Neural progenitor cell (in vitro differentiated cells): ENCODE data around the gene CYP2S1. TPM values are rescaled to one million over a fixed set of nuclear protein-coding genes. Genes with fewer than 3 reads are reported as not detected.

ENCODE experiments used
- DNase-seq: peaks from one replicate; pipeline ENCODE4 v3.0.0-alpha.2; 2016; ENCODE audit warnings: low spot score
- H2AFZ ChIP-seq: fragments of 200-600 bp; sonication (generic); replicated peaks from 2 replicates; pipeline ENCODE4 v1.6.1; 2016; ENCODE audit warnings: antibody characterized with exemption
- H3F3A ChIP-seq: fragments of 200-600 bp; sonication (generic); 2 replicates; pipeline ENCODE4 v1.6.1; 2016; ENCODE audit warnings: antibody characterized with exemption, low read depth
- H3K27ac ChIP-seq: fragments of 200-600 bp; sonication (generic); 2 replicates; pipeline ENCODE4 v1.5.1; 2016; ENCODE audit warnings: mild to moderate bottlenecking
- H3K27me3 ChIP-seq: fragments of 200-600 bp; sonication (generic); 2 replicates; pipeline ENCODE4 v1.6.1; 2016; ENCODE audit warnings: mild to moderate bottlenecking, moderate library complexity
- H3K36me3 ChIP-seq: fragments of 200-600 bp; sonication (generic); 2 replicates; pipeline ENCODE4 v1.5.1; 2016
- H3K4me1 ChIP-seq: fragments of 200-600 bp; sonication (generic); 2 replicates; pipeline ENCODE4 v1.6.1; 2016; ENCODE audit warnings: mixed run types
- H3K4me2 ChIP-seq: fragments of 200-600 bp; sonication (generic); 2 replicates; pipeline ENCODE4 v1.6.1; 2016
- H3K4me3 ChIP-seq: fragments of 200-600 bp; sonication (generic); 2 replicates; pipeline ENCODE4 v1.5.1; 2016
- H3K79me2 ChIP-seq: fragments of 200-600 bp; sonication (generic); 2 replicates; pipeline ENCODE4 v1.6.1; 2016; ENCODE audit warnings: low read depth
- H3K9ac ChIP-seq: fragments of 200-600 bp; sonication (generic); 2 replicates; pipeline ENCODE4 v1.6.1; 2016
- H3K9me3 ChIP-seq: fragments of 200-600 bp; sonication (generic); 2 replicates; pipeline ENCODE4 v1.5.1; 2016; ENCODE audit warnings: low read depth
- H4K20me1 ChIP-seq: fragments of 200-600 bp; sonication (generic); 2 replicates; pipeline ENCODE4 v1.6.1; 2016; ENCODE audit warnings: low read depth
- H3K27ac Mint-ChIP-seq: 3 replicates; pipeline ENCODE4 v1.8.0; 2021; ENCODE audit warnings: mixed read lengths
- H3K27me3 Mint-ChIP-seq: 2 replicates; pipeline ENCODE4 v1.8.0; 2022; ENCODE audit warnings: low read depth, mild to moderate bottlenecking, inconsistent platforms, moderate library complexity, mixed read lengths; ENCODE audit not compliant: insufficient read depth
- H3K36me3 Mint-ChIP-seq: 3 replicates; pipeline ENCODE4 v1.8.0; 2021; ENCODE audit warnings: mixed read lengths
- H3K4me1 Mint-ChIP-seq: 3 replicates; pipeline ENCODE4 v1.8.0; 2021; ENCODE audit warnings: mixed read lengths
- H3K4me3 Mint-ChIP-seq: 3 replicates; pipeline ENCODE4 v1.8.0; 2021; ENCODE audit warnings: mild to moderate bottlenecking, moderate library complexity, mixed read lengths
- H3K9me3 Mint-ChIP-seq: 3 replicates; pipeline ENCODE4 v1.8.0; 2020; ENCODE audit warnings: mixed read lengths
- CTCF ChIP-seq: fragments of 200-600 bp; sonication (generic); IDR thresholded peaks from 2 replicates; pipeline ENCODE4 v1.5.1; 2017; ENCODE audit warnings: antibody characterized with exemption, mild to moderate bottlenecking
- EZH2 ChIP-seq: fragments of 200-600 bp; sonication (generic); IDR thresholded peaks from 2 replicates; pipeline ENCODE4 v1.6.1; 2017; ENCODE audit warnings: antibody characterized with exemption, mild to moderate bottlenecking, moderate library complexity
- EZH2phosphoT487 ChIP-seq: fragments of 200-600 bp; sonication (generic); IDR thresholded peaks from 2 replicates; pipeline ENCODE4 v1.6.1; 2017; ENCODE audit warnings: antibody characterized with exemption
- total RNA-seq: library from RNA; depleted of rRNA; stranded (reverse); fragments of >200 nt; gene quantifications from 2 replicates; pipeline ENCODE4 v1.2.3, GENCODE V29; 2015; ENCODE audit warnings: low replicate concordance

CYP2S1 gene
- total RNA-seq, 1 donor from 2014 or later: 2.0 TPM

- H3K9me3 Mint-ChIP-seq: no peaks in the 10 kb centered on the region
- H3K79me2 ChIP-seq: no peaks in the 10 kb centered on the region
- H3K27ac Mint-ChIP-seq: no peak overlapping the region
These were observed 51.1 kb downstream of the CYP2S1 start for GRCh38 chr19:41244117-41244516.

GRCh38 chr19:41245843-41246242 lies 52.8 kb downstream of the CYP2S1 start:
- Histone ChIP-seq H3K27me3 (no peaks in the 10 kb centered on the region), H3K27ac (no peak overlapping the region)

More at GRCh38 chr19:41244117-41244516, 51.1 kb downstream of the CYP2S1 start:
- no peak overlapping the region for H3K27ac ChIP-seq
- no peaks in the 10 kb centered on the region for H3K9me3 ChIP-seq
- no peaks in the 10 kb centered on the region for H3K27me3 Mint-ChIP-seq
- no peak overlapping the region for H3K4me3 ChIP-seq
- H3K4me1 Mint-ChIP-seq: no peaks in the 10 kb centered on the region
- H3K9ac ChIP-seq: no peak overlapping the region
- no peaks in the 10 kb centered on the region for H3F3A ChIP-seq
- TF ChIP-seq EZH2phosphoT487 (no peak), CTCF (no peak)
- H3K4me2 ChIP-seq: no peak overlapping the region
- H3K36me3 ChIP-seq: no peaks in the 10 kb centered on the region
- no peaks in the 10 kb centered on the region for H3K27me3 ChIP-seq
- no peak overlapping the region for H2AFZ ChIP-seq
- no peaks in the 10 kb centered on the region for H3K4me1 ChIP-seq
- H4K20me1 ChIP-seq: no peaks in the 10 kb centered on the region
- H3K36me3 Mint-ChIP-seq: peaks cover 4% of the 10 kb centered on the region
- H3K4me3 Mint-ChIP-seq: no peak overlapping the region
- no peak for DNase-seq

GRCh38 chr19:41248895-41249294 lies 55.9 kb downstream of the CYP2S1 start:
- no peaks in the 10 kb centered on the region for H3K79me2 ChIP-seq
- H3K36me3 ChIP-seq: no peaks in the 10 kb centered on the region
- peaks cover 5% of the 10 kb centered on the region for H3K27me3 Mint-ChIP-seq
- no peaks in the 10 kb centered on the region for H3K9me3 Mint-ChIP-seq
- no peak overlapping the region for H3K4me2 ChIP-seq
- H2AFZ ChIP-seq: no peak overlapping the region
- no peaks in the 10 kb centered on the region for H3K4me1 Mint-ChIP-seq
- H3K4me3 Mint-ChIP-seq: no peak overlapping the region
- H3K9ac ChIP-seq: no peak overlapping the region
- no peaks in the 10 kb centered on the region for H3K9me3 ChIP-seq
- TF ChIP-seq EZH2 (no peak), CTCF (no peak), EZH2phosphoT487 (no peak)
- no peak for DNase-seq
- no peak overlapping the region for H3K27ac Mint-ChIP-seq
- H4K20me1 ChIP-seq: no peaks in the 10 kb centered on the region
- no peak overlapping the region for H3K27ac ChIP-seq
- H3K36me3 Mint-ChIP-seq: peaks cover 15% of the 10 kb centered on the region
- H3F3A ChIP-seq: no peaks in the 10 kb centered on the region
- no peak overlapping the region for H3K4me3 ChIP-seq
- H3K4me1 ChIP-seq: no peaks in the 10 kb centered on the region
- no peaks in the 10 kb centered on the region for H3K27me3 ChIP-seq

More at GRCh38 chr19:41245843-41246242, 52.8 kb downstream of the CYP2S1 start:
- Mint-ChIP-seq H3K4me3 (no peak overlapping the region), H3K27me3 (peaks cover 2% of the 10 kb centered on the region), H3K27ac (no peak overlapping the region), H3K9me3 (no peaks in the 10 kb centered on the region), H3K36me3 (peaks cover 7% of the 10 kb centered on the region), H3K4me1 (no peaks in the 10 kb centered on the region)
- Histone ChIP-seq H4K20me1 (no peaks in the 10 kb centered on the region), H3F3A (no peaks in the 10 kb centered on the region), H3K9me3 (no peaks in the 10 kb centered on the region), H3K9ac (no peak overlapping the region), H3K4me1 (no peaks in the 10 kb centered on the region), H2AFZ (no peak overlapping the region), H3K79me2 (no peaks in the 10 kb centered on the region), H3K36me3 (no peaks in the 10 kb centered on the region), H3K4me3 (no peak overlapping the region), H3K4me2 (no peak overlapping the region)
- TF ChIP-seq EZH2phosphoT487: no peak
- no peak for TF ChIP-seq CTCF
- no peak for TF ChIP-seq EZH2
- no peak for DNase-seq
